Gastroesophageal sphincter (tissue), 4 donors: ENCODE results near the gene NFKBIE. TPM values are rescaled to one million over a fixed set of nuclear protein-coding genes. Genes with fewer than 3 reads are reported as not detected.

Experiments used
- ATAC-seq: fragments of 150-250 bp; one replicate; pipeline ENCODE4 v1.9.1; 2016; ENCODE audit warnings: mild to moderate bottlenecking, moderate library complexity
- H3K27ac ChIP-seq, 4 donors: fragments of 200-600 bp; sonication (generic) in 3 of 4; 1 replicate in 3 of 4; 2 replicates in 1 of 4; pipeline ENCODE4 v1.5.1; 2016 to 2019
- H3K27me3 ChIP-seq: fragments of 200-600 bp; sonication (generic); one replicate; pipeline ENCODE4 v1.5.1; 2019
- H3K36me3 ChIP-seq, 2 donors: fragments of 200-600 bp; sonication (generic); one replicate each; pipeline ENCODE4 v1.5.1; 2019; ENCODE audit warnings: control low read depth in 1 of 2
- H3K4me1 ChIP-seq, 3 donors: fragments of 200-600 bp; sonication (generic); 1 replicate in 2 of 3; 2 replicates in 1 of 3; pipeline ENCODE4 v1.5.1; 2016 to 2019; ENCODE audit warnings: control low read depth in 2 of 3
- H3K4me3 ChIP-seq, 2 donors: fragments of 200-600 bp; sonication (generic); one replicate each; pipeline ENCODE4 v1.5.1; 2019; ENCODE audit warnings: mild to moderate bottlenecking in 1 of 2, moderate library complexity in 1 of 2
- H3K9me3 ChIP-seq, 3 donors: fragments of 200-600 bp; sonication (generic); one replicate each; pipeline ENCODE4 v1.5.1; 2017 to 2019; ENCODE audit warnings: control low read depth in 2 of 3
- CTCF ChIP-seq, 4 experiments: fragments of 200-600 bp in 2 of 4; fragments of 450-650 bp in 2 of 4; sonication (generic) in 1 of 4; IDR thresholded peaks; one replicate each; pipeline ENCODE4 v1.5.1; 2017 to 2019; ENCODE audit warnings: antibody characterized with exemption in 4 of 4, mild to moderate bottlenecking in 2 of 4, moderate library complexity in 2 of 4
- EP300 ChIP-seq: sonication (generic); formaldehyde crosslinking; IDR thresholded peaks from one replicate; pipeline ENCODE4 v1.6.1; 2017; ENCODE audit warnings: antibody characterized with exemption, mild to moderate bottlenecking
- POLR2A ChIP-seq, 2 donors: fragments of 450-650 bp; IDR thresholded peaks; one replicate each; pipeline ENCODE4 v1.6.1; 2017; ENCODE audit warnings: antibody characterized with exemption in 2 of 2, mild to moderate bottlenecking in 2 of 2, moderate library complexity in 1 of 2
- POLR2AphosphoS5 ChIP-seq: sonication (generic); formaldehyde crosslinking; IDR thresholded peaks from one replicate; pipeline ENCODE4 v1.6.1; 2017; ENCODE audit warnings: antibody characterized with exemption
- WGBS, 2 donors: methylation state at CpG; one replicate each; pipeline ENCODE4 v1.1.5; 2018; ENCODE audit warnings: low coverage in 1 of 2; 5-methylcytosine and 5-hydroxymethylcytosine counted together
- total RNA-seq, 4 donors: library from RNA; depleted of rRNA; stranded (reverse); fragments of >200 nt; gene quantifications; one replicate each; pipeline ENCODE4 v1.1.0, GENCODE V29; 2016

Gene NFKBIE
- total RNA-seq, 4 donors from 2014 or later = 4.2 to 13.4 (median 5.7) TPM

DNA sequence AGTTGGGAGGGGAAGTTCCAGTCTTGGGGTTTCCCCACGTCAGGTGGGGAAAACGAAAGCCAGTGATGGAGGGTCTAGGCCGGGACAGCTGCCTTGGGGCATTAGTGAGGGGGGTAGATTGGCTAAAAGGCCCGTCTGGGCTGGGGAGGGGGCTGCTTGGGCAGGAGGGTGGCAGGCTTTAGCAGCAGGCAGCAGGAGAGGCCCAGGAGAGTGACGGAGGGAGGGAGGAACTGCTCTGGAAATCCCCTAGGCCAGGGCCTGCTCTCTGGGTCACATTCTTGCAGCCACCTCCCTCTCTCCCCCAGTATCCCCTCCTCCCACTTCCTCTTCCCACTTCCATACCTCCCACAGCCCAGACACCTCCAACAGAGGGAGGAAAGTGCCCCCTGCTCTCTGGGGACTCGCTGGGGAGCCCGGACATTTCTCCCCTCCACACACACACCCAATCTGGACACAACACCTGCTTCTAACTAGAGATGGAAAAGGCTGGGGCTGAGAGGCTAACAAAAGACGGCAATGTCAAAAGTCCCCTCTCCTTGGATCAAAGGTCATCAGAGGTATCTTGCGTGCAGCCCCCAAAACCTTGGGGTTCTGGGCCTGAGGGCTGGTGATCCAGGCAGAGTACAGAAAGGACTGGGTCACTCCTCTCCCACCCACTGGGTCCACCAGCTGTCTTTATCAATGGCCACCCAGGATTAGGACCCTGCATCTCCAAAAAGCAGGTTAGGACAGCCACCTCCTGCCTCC, 1.8 kb downstream of the NFKBIE start:
- Histone ChIP-seq H3K27ac (peak overlapping the region in 1 of 4 donors; percentile 16), H3K27me3 (peaks cover 7% of the 10 kb centered on the region), H3K36me3 (peaks cover 0 to 24% of the 10 kb centered on the region in 2 donors), H3K4me1 (peaks cover 4 to 36% (median 29%) of the 10 kb centered on the region in 3 donors), H3K9me3 (no peaks in the 10 kb centered on the region), H3K4me3 (peak overlapping the region in 1 of 2 donors; percentile 87)
- WGBS, 2 donors = 32 to 51% methylated on average over 5 to 7 of the region's 9 CpGs
- TF ChIP-seq POLR2AphosphoS5 = no peak
- TF ChIP-seq CTCF (IDR thresholded peaks at IDR 0.05) = no peak
- TF ChIP-seq POLR2A (IDR thresholded peaks at IDR 0.05) = no peak
- no peak for TF ChIP-seq EP300
- ATAC-seq = no peak

DNA sequence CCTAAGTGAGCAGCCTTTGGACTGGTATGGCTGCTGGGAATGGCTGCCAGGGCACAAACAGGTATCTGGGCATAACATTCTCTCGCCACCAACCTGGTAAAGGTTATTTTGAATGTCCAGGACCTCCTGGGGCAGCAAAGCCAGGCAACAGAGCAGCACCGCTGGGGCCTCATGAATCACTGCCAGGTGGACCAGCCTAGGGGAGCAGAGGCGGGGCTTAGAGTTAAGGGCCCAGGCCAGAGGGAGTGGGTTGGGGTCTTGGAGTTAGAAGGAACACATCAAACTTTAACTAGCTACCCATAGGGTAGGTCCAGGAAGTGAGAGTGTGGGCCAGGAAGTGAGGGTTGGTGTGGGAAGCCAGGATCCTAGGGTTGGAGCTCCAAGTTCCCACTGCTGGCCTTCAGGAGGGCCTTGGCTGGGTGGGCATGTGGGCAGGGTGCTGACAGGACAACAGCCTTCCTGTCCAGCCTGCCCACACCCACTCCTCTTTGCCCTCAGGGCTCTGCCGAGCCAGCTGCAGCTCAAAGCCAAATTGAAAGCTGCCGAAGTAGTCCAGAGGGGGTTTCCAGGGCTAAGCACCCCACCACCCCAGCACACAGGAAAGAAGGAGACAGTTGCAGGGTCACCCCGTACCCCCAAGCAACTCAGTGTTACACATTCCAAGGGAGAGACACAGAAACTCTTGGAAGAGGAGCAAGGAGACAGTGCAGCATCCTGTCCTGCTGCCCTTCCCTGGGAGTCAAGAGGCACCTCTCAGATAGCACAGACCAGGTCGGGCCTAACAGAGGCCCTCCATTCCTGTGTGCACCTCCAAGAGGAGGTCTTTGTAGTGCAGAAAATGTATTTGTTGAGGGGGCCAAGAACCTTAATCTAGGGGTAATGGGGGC, 2.6 kb downstream of the NFKBIE start:
- Histone ChIP-seq H3K9me3 (no peaks in the 10 kb centered on the region), H3K27ac (peak overlapping the region in 1 of 4 donors; percentile 16), H3K4me1 (peaks cover 4 to 42% (median 33%) of the 10 kb centered on the region in 3 donors), H3K27me3 (no peaks in the 10 kb centered on the region), H3K36me3 (peaks cover 0 to 25% of the 10 kb centered on the region in 2 donors), H3K4me3 (peak overlapping the region in 1 of 2 donors; percentile 87)
- ATAC-seq = no peak
- 72% methylated on average over 2 of the region's 7 CpGs; no CpG with 5 or more reads in 1 of the 2 donors for WGBS, 2 donors
- no peak for TF ChIP-seq CTCF (IDR thresholded peaks at IDR 0.05)
- no peak for TF ChIP-seq POLR2AphosphoS5
- no peak for TF ChIP-seq EP300
- TF ChIP-seq POLR2A (IDR thresholded peaks at IDR 0.05) = no peak

DNA sequence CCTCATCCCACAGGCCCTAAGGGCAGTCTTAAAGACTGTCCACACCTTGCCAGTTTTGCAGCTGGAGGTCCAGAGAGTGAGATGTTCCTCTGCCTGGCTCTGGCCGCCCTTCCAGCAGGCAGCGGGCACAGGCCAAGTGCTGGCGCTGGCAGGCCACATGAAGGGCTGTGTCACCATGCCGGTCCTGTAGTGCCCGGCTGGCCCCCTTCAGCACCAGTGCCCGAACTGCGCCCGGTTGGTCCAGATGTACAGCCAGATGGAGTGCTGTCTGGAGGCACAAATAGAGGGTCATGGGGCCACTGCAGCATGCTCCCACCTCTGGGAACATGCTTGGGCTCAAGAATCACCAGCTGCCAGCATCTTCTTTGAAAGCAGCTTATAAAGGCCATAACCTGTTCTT, 3.8 kb downstream of the NFKBIE start:
- Histone ChIP-seq H3K36me3 (peaks cover 0 to 25% of the 10 kb centered on the region in 2 donors), H3K4me3 (no peak overlapping the region), H3K27me3 (no peaks in the 10 kb centered on the region), H3K4me1 (peaks cover 4 to 48% (median 34%) of the 10 kb centered on the region in 3 donors), H3K27ac (no peak overlapping the region), H3K9me3 (no peaks in the 10 kb centered on the region)
- no peak for ATAC-seq
- no peak for TF ChIP-seq CTCF (IDR thresholded peaks at IDR 0.05)
- no peak for TF ChIP-seq POLR2A (IDR thresholded peaks at IDR 0.05)
- TF ChIP-seq EP300 = no peak
- no peak for TF ChIP-seq POLR2AphosphoS5
- no CpG with 5 or more reads among the region's 8 CpGs for WGBS, 2 donors

DNA sequence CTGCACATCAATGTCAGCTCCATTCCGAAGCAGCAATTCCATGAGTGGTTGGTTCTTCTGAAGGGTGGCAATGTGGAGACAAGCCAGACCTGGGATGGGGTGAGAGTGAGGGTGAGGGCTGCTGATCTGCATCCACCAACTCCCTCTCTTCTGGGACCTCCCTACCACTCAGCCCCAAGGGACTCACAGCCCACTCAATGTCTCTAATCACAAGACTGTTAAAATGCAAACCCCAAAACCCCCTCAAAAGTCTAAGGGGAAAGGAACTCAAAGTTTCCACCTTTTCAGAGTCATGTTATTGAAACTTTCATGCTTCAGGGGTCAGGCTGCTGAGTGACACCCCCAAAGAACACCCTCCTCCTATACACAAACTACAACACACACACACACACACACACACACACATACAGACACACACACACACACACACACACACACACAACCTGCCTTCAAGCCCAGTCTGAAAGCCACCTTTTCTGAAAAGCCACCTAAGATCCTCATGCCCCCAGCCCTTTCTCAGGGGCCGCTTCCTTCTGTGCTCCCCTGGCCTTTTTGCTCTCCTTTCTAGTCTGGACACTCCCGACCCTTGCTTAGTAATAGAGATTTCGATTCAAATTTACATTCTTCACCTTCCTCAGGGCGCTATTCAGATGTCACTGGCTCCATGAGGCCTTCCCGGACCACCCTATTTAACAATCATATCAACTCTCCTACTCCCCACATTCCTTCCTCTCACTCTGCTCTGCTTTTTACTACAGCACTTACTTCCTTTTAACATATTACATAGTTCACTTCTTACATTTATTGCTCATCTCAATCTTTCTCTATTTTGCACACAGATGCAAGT, 4.7 kb downstream of the NFKBIE start:
- peaks cover 0 to 29% of the 10 kb centered on the region in 2 donors for H3K36me3 ChIP-seq
- whole genome bisulfite sequencing, 2 donors = 90% methylated on average over 2 to 5 of the region's 6 CpGs
- H3K4me3 ChIP-seq = no peak overlapping the region
- TF ChIP-seq CTCF (IDR thresholded peaks at IDR 0.05) = no peak
- no peak for TF ChIP-seq EP300
- TF ChIP-seq POLR2AphosphoS5 = no peak
- TF ChIP-seq POLR2A (IDR thresholded peaks at IDR 0.05) = no peak
- H3K4me1 ChIP-seq = peaks cover 4 to 57% (median 41%) of the 10 kb centered on the region in 3 donors
- H3K27me3 ChIP-seq = no peaks in the 10 kb centered on the region
- no peaks in the 10 kb centered on the region for H3K9me3 ChIP-seq
- ATAC-seq = no peak
- no peak overlapping the region for H3K27ac ChIP-seq
